ENCODE data around the gene SASS6.

SASS6 gene

GRCh38 chr1:100132566-100133477 lies at the start of gene SASS6, which contains the start of gene TRMT13:
Gene SASS6, minus strand, starts transcription at chr1:100132930. Its CDS starts 116 bp downstream, at chr1:100132814.
Gene TRMT13, plus strand, starts transcription at chr1:100133163. Its CDS starts 6 bp downstream, at chr1:100133169.
- H3K4me3 ChIP-seq = peak within 1 kb of the TSS; percentile 63 to 91 (median 75)
- peak within 1 kb of the TSS in 19 of 21 experiments; percentile 49 to 85 (median 78) for H3K27ac ChIP-seq

GRCh38 chr1:100178091-100178490 lies 45.4 kb upstream of the SASS6 start, which contains the start of gene LRRC39:
Gene LRRC39, minus strand, starts transcription at chr1:100178256. Its CDS starts 9,740 bp downstream, at chr1:100168516.
- Histone ChIP-seq H3K4me3 (no peak within 1 kb of the TSS), H3K27ac (no peak within 1 kb of the TSS)

- Histone ChIP-seq H3K4me3 (no peak overlapping the region), H3K27ac (no peak overlapping the region)
Measured at GRCh38 chr1:100177295-100178041, 44.7 kb upstream of the SASS6 start.

GRCh38 chr1:100168051-100168450 lies 35.3 kb upstream of the SASS6 start:
- Histone ChIP-seq H3K4me3 (no peak overlapping the region), H3K27ac (no peak overlapping the region)

- H3K27ac ChIP-seq = no peak overlapping the region
- no peak overlapping the region for H3K4me3 ChIP-seq
Measured at GRCh38 chr1:100164702-100165101, 32.0 kb upstream of the SASS6 start.

GRCh38 chr1:100164216-100164615 lies 31.5 kb upstream of the SASS6 start:
- no peak overlapping the region for H3K4me3 ChIP-seq
- no peak overlapping the region for H3K27ac ChIP-seq

- Histone ChIP-seq H3K27ac (no peak overlapping the region), H3K4me3 (no peak overlapping the region)
Measured at GRCh38 chr1:100162881-100163280, 30.2 kb upstream of the SASS6 start.

GRCh38 chr1:100152271-100152670 lies 19.5 kb upstream of the SASS6 start:
- no peak overlapping the region for H3K27ac ChIP-seq
- H3K4me3 ChIP-seq = no peak overlapping the region

- Histone ChIP-seq H3K27ac (no peak overlapping the region), H3K4me3 (no peak overlapping the region)
Measured at GRCh38 chr1:100151679-100152078, 18.9 kb upstream of the SASS6 start.

GRCh38 chr1:100147875-100148274 lies 15.1 kb upstream of the SASS6 start:
- no peak overlapping the region for H3K4me3 ChIP-seq
- H3K27ac ChIP-seq = no peak overlapping the region

GRCh38 chr1:100146958-100147357 lies 14.2 kb upstream of the SASS6 start:
- Histone ChIP-seq H3K27ac (no peak overlapping the region), H3K4me3 (no peak overlapping the region)

- Histone ChIP-seq H3K27ac (no peak overlapping the region), H3K4me3 (no peak overlapping the region)
Measured at GRCh38 chr1:100145116-100145515, 12.4 kb upstream of the SASS6 start.

- no peak overlapping the region for H3K4me3 ChIP-seq
- H3K27ac ChIP-seq = no peak overlapping the region
Measured at GRCh38 chr1:100142343-100142742, 9.6 kb upstream of the SASS6 start.

GRCh38 chr1:100141192-100141591 lies 8.5 kb upstream of the SASS6 start:
- no peak overlapping the region for H3K4me3 ChIP-seq

GRCh38 chr1:100137602-100138001 lies 4.9 kb upstream of the SASS6 start:
- H3K27ac ChIP-seq = no peak overlapping the region
- no peak overlapping the region for H3K4me3 ChIP-seq

More at GRCh38 chr1:100141192-100141591, 8.5 kb upstream of the SASS6 start:
- no peak overlapping the region for H3K27ac ChIP-seq

- no peak overlapping the region for H3K27ac ChIP-seq
- no peak overlapping the region for H3K4me3 ChIP-seq
Measured at GRCh38 chr1:100134872-100135271, 2.1 kb upstream of the SASS6 start.

- peak overlapping the region in 4 of 7 experiments; percentile 68 to 81 (median 72) for H3K4me3 ChIP-seq
Measured at GRCh38 chr1:100131623-100132022, 1.1 kb downstream of the SASS6 start.

GRCh38 chr1:100130552-100131077 lies 2.1 kb downstream of the SASS6 start:
- H3K4me3 ChIP-seq = no peak overlapping the region
- H3K27ac ChIP-seq = no peak overlapping the region

More at GRCh38 chr1:100131623-100132022, 1.1 kb downstream of the SASS6 start:
- no peak overlapping the region for H3K27ac ChIP-seq

- no peak overlapping the region for H3K27ac ChIP-seq
- H3K4me3 ChIP-seq = no peak overlapping the region
Measured at GRCh38 chr1:100127226-100127625, 5.5 kb downstream of the SASS6 start.

GRCh38 chr1:100122177-100122576 lies 10.6 kb downstream of the SASS6 start:
- Histone ChIP-seq H3K27ac (no peak overlapping the region), H3K4me3 (no peak overlapping the region)
